Endothelial cell of umbilical vein (primary cell): Measurements from ENCODE around the gene TCERG1L. TPM values are rescaled to one million over a fixed set of nuclear protein-coding genes. Genes with fewer than 3 reads are reported as not detected.

Source experiments
- BruUV-seq: library from RNA; stranded (reverse); fragments of 400-500 nt; replicated peaks from 2 replicates; lab custom pipeline; 2021; lab: Mats Ljungman, UMichigan
- CTCF ChIA-PET: fragments of 300-600, 350-600 bp; sonication (Branson Sonifier 250); formaldehyde crosslinking; loops from one replicate; lab custom pipeline; 2021; ENCODE audit warnings: antibody characterized with exemption, inconsistent platforms; lab: Charles Lee
- POLR2A ChIA-PET: fragments of 300-600, 350-600 bp; sonication (Branson Sonifier 250); formaldehyde crosslinking; loops from one replicate; lab custom pipeline; 2021; ENCODE audit warnings: antibody characterized with exemption, inconsistent platforms; lab: Charles Lee
- DNase-seq: peaks from one replicate; pipeline ENCODE4 v3.0.0-alpha.2; 2011; ENCODE audit warnings: low read depth, low spot score
- FAIRE-seq: peaks from 2 replicates; lab custom pipeline; 2011; peaks lifted over from hg19 to GRCh38; lab: Jason Lieb, UNC
- H2AFZ ChIP-seq: 2 replicates; pipeline ENCODE4 v1.6.0; 2012; ENCODE audit warnings: low read depth, low read length, control low read depth, inconsistent platforms
- H3K27ac ChIP-seq: 2 replicates; pipeline ENCODE4 v1.5.1; 2011; ENCODE audit warnings: low read depth, mild to moderate bottlenecking, control low read depth, low read length, moderate library complexity; ENCODE audit not compliant: insufficient read depth
- H3K27me3 ChIP-seq, 2 experiments: 2 replicates each; pipeline versions ENCODE4 v1.6.0 to v1.6.1; 2011; ENCODE audit warnings: low read length in 2 of 2, mixed read lengths in 1 of 2; ENCODE audit not compliant: control insufficient read depth in 2 of 2, insufficient read depth in 2 of 2
- H3K36me3 ChIP-seq, 2 experiments: 2 replicates in 1 of 2; 3 replicates in 1 of 2; pipeline ENCODE4 v1.5.1; 2011; ENCODE audit warnings: low read length in 2 of 2, mild to moderate bottlenecking in 1 of 2, moderate library complexity in 1 of 2; ENCODE audit not compliant: control insufficient read depth in 2 of 2, insufficient read depth in 2 of 2; ENCODE audit errors: extremely low read depth in 1 of 2
- H3K4me1 ChIP-seq: 3 replicates; pipeline ENCODE4 v1.5.1; 2011; ENCODE audit warnings: mild to moderate bottlenecking, low read length; ENCODE audit not compliant: control insufficient read depth, insufficient read depth; ENCODE audit errors: extremely low read depth
- H3K4me2 ChIP-seq: 2 replicates; pipeline ENCODE4 v1.6.1; 2011; ENCODE audit warnings: low read length, control low read depth, mixed read lengths; ENCODE audit not compliant: insufficient read depth
- H3K4me3 ChIP-seq, 3 experiments: fragments of 200-600 bp in 1 of 3; sonication (generic), shearing (Covaris generic) in 1 of 3; replicated peaks in 1 of 3; 2 replicates each; pipeline ENCODE4 v1.5.1; 2011 to 2016; ENCODE audit warnings: control low read depth in 3 of 3, low read length in 3 of 3, mild to moderate bottlenecking in 2 of 3, inconsistent platforms in 1 of 3, low read depth in 1 of 3, moderate library complexity in 1 of 3; ENCODE audit not compliant: insufficient read depth in 1 of 3
- H3K79me2 ChIP-seq: 2 replicates; pipeline ENCODE4 v1.6.0; 2012; ENCODE audit warnings: low read length, inconsistent platforms; ENCODE audit not compliant: control insufficient read depth, insufficient read depth
- H3K9ac ChIP-seq: replicated peaks from 2 replicates; pipeline ENCODE3; 2011; ENCODE audit warnings: low read length, control low read depth; ENCODE audit not compliant: insufficient read depth; ENCODE audit errors: extremely low read depth
- H3K9me1 ChIP-seq: replicated peaks from 3 replicates; pipeline ENCODE4 v1.6.0; 2011; ENCODE audit warnings: mild to moderate bottlenecking, low read length; ENCODE audit not compliant: control insufficient read depth, insufficient read depth; ENCODE audit errors: extremely low read depth
- H3K9me3 ChIP-seq: replicated peaks from 2 replicates; pipeline ENCODE4 v1.5.1; 2012; ENCODE audit warnings: low read length, inconsistent platforms; ENCODE audit not compliant: control insufficient read depth, insufficient read depth
- H4K20me1 ChIP-seq: replicated peaks from 2 replicates; pipeline ENCODE3; 2011; ENCODE audit warnings: mild to moderate bottlenecking, low read length; ENCODE audit not compliant: control insufficient read depth, insufficient read depth; ENCODE audit errors: extremely low read depth
- EZH2 ChIP-seq: IDR thresholded peaks from 2 replicates; pipeline ENCODE4 v1.6.1; 2012; ENCODE audit warnings: borderline replicate concordance, low read depth, mild to moderate bottlenecking, moderate library complexity, low read length, inconsistent platforms; ENCODE audit not compliant: severe bottlenecking
- FOS ChIP-seq: IDR thresholded peaks from 2 replicates; pipeline ENCODE4 v1.6.1; 2011; ENCODE audit warnings: mild to moderate bottlenecking, low read length, moderate library complexity, borderline replicate concordance; ENCODE audit not compliant: insufficient read depth
- GATA2 ChIP-seq: IDR thresholded peaks from 2 replicates; pipeline ENCODE4 v1.7.0; 2011; ENCODE audit warnings: low read depth, mild to moderate bottlenecking, moderate library complexity, mixed read lengths, low read length; ENCODE audit not compliant: insufficient read length, insufficient read depth
- JUN ChIP-seq: IDR thresholded peaks from 2 replicates; pipeline ENCODE4 v1.6.1; 2011; ENCODE audit warnings: borderline replicate concordance, low read depth; ENCODE audit not compliant: insufficient read length, insufficient read depth
- MYC ChIP-seq: IDR thresholded peaks from one replicate; pipeline ENCODE4 v1.6.1; 2011; ENCODE audit warnings: mild to moderate bottlenecking, low read depth, low read length
- POLR2A ChIP-seq: IDR thresholded peaks from 2 replicates; pipeline ENCODE4 v1.6.1; 2012; ENCODE audit warnings: low read depth, mild to moderate bottlenecking, control low read depth, low read length
- POLR2AphosphoS5 ChIP-seq: IDR thresholded peaks from 2 replicates; pipeline ENCODE4 v1.6.1; 2012; ENCODE audit warnings: low read depth, mild to moderate bottlenecking, control low read depth, low read length, moderate library complexity; ENCODE audit not compliant: insufficient read depth
- dilution Hi-C: fragments of 300-500 bp; cut with MboI; formaldehyde crosslinking; loops from one replicate; pipeline ENCODE4 v1.15.0; 2019; ENCODE audit warnings: low sequenced_read_pairs; ENCODE audit not compliant: extremely low pct_ligation_motif_present
- intact Hi-C: fragments of 100-400 bp; cut with micrococcal nuclease; formaldehyde crosslinking; loops from one replicate; pipeline ENCODE4 v1.10.0; 2022
- polyA plus RNA-seq, 4 experiments: library from polyadenylated mRNA; depleted of rRNA in 3 of 4; stranded (reverse) in 3 of 4; unstranded in 1 of 4; fragments of >200 nt; gene quantifications; 2 replicates each; pipeline versions ENCODE4 v1.2.1 to v1.2.3, GENCODE V29; 2011 to 2012; ENCODE audit warnings: missing spikeins in 1 of 4
- total RNA-seq: library from RNA; stranded (reverse); gene quantifications from 2 replicates; pipeline ENCODE4 v1.2.3, GENCODE V29; 2021
- TF ChIP-seq, protein P1 (sequence below): IDR thresholded peaks from 2 replicates; pipeline ENCODE4 v1.6.1; 2011; ENCODE audit not compliant: insufficient read depth, insufficient read length
- TF ChIP-seq, protein P2 (sequence below), 2 donors: IDR thresholded peaks; 1 replicate in 1 of 2; 2 replicates in 1 of 2; pipeline ENCODE4 v1.5.1; 2011; ENCODE audit warnings: low read length in 2 of 2, mild to moderate bottlenecking in 2 of 2, moderate library complexity in 2 of 2, control low read depth in 1 of 2, inconsistent platforms in 1 of 2, low read depth in 1 of 2; ENCODE audit not compliant: insufficient read depth in 1 of 2; ENCODE audit errors: extremely low read depth in 1 of 2

Gene TCERG1L
- total and polyA plus RNA-seq, 2 donors (not counting 3 experiments of a cell fraction or from before 2014, with no cell fraction given): not detected

DNA sequence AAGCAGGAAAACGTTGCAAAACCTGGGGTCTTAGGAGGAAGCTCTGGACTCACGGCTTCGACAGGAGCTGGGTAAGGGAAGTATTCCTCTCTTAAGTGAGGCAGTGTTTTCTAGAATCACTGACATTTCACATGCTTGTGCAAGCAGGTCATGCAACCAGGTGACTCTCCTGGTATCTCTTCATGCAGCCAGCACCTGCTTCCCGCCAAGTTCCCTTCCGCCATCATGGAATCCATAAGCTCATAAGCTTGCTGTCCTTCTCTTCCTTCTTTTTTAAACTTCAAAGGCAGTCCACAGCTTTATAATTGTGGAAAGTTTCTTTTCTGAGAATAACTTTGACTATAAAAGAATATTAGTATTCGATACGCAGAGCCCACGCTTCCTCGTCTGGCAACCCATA is 256.1 kb downstream of the TCERG1L start:
- dilution Hi-C loops (no loop called here), intact Hi-C loops (no loop called here)
- H3K9me3 ChIP-seq: peaks cover 5% of the 10 kb centered on the region
- H3K36me3 ChIP-seq: no peaks in the 10 kb centered on the region
- no peak overlapping the region for H3K4me2 ChIP-seq
- no peak overlapping the region for H3K9ac ChIP-seq
- ChIA-PET POLR2A (no interaction called here), CTCF (no interaction called here)
- no peak overlapping the region for H3K4me3 ChIP-seq
- no peaks in the 10 kb centered on the region for H3K79me2 ChIP-seq
- H3K27ac ChIP-seq: no peak overlapping the region
- DNase-seq (no peak), FAIRE-seq (no peak)
- no TSS peak for BruUV-seq
- no peaks in the 10 kb centered on the region for H3K4me1 ChIP-seq
- H2AFZ ChIP-seq: no peak overlapping the region
- no peak for TF ChIP-seq POLR2AphosphoS5
- TF ChIP-seq MYC: no peak
- TF ChIP-seq GATA2: no peak
- TF ChIP-seq, protein P1, sequence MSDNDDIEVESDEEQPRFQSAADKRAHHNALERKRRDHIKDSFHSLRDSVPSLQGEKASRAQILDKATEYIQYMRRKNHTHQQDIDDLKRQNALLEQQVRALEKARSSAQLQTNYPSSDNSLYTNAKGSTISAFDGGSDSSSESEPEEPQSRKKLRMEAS: no peak
- TF ChIP-seq, protein P2, sequence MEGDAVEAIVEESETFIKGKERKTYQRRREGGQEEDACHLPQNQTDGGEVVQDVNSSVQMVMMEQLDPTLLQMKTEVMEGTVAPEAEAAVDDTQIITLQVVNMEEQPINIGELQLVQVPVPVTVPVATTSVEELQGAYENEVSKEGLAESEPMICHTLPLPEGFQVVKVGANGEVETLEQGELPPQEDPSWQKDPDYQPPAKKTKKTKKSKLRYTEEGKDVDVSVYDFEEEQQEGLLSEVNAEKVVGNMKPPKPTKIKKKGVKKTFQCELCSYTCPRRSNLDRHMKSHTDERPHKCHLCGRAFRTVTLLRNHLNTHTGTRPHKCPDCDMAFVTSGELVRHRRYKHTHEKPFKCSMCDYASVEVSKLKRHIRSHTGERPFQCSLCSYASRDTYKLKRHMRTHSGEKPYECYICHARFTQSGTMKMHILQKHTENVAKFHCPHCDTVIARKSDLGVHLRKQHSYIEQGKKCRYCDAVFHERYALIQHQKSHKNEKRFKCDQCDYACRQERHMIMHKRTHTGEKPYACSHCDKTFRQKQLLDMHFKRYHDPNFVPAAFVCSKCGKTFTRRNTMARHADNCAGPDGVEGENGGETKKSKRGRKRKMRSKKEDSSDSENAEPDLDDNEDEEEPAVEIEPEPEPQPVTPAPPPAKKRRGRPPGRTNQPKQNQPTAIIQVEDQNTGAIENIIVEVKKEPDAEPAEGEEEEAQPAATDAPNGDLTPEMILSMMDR (IDR thresholded peaks at IDR 0.05; ENCODE audit: extremely low read depth in 1 of 2, insufficient read depth in 1 of 2, low read depth in 1 of 2, low read length in 2 of 2): no peak
- TF ChIP-seq EZH2: no peak
- TF ChIP-seq POLR2A: no peak
- no peak for TF ChIP-seq JUN
- TF ChIP-seq FOS: no peak
- H3K9me1 ChIP-seq: no peaks in the 10 kb centered on the region
- H3K27me3 ChIP-seq: no peaks in the 10 kb centered on the region
- H4K20me1 ChIP-seq: no peaks in the 10 kb centered on the region
